GM15510 (cell line): ENCODE results near the gene CYLD.

Experiments
- POLR2A ChIP-seq: IDR thresholded peaks from 3 replicates; pipeline ENCODE4 v1.6.1; 2011; ENCODE audit warnings: borderline replicate concordance; ENCODE audit not compliant: insufficient read length; ENCODE audit errors: extremely low read depth

CYLD gene

DNA sequence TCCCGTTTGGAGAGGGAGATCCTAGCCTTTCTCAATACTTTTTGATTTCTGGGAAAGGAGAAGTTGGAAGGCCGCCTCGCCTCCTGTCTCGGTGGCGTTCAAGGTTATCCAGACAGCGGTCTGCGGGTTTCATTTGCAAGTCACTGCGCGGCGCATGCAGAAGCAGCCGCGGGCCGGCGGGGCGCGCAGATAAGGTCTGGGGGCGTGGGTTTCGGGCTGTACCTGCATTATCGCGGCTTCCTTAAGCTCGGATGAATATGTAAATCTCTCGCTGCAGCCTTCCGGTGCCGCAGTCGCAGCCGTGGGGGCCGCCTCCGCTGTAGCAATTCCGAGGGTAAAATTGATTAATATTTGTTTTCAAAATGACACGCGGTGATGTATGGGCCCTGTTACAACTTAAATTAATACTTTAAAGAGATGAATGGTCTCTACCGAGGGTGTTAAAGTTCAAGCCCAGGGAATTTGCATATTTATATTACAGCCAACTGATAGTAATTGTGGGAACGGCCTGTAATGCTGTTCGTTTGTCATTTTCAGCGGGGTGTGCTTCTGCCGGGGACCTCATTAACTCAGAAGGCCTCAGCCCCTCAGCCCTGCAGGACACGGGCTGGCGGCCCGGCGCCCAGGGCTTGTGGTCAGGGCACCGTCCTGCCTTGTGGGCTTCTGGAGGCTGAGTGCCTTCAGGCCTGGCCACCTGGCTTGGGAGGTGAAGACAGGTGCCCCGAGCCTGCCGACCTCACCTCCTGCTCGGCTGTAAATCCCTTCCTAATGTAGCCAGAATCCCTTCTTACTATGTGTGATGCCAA lies 99.4 kb downstream of the CYLD start:
- no peak for TF ChIP-seq POLR2A

DNA sequence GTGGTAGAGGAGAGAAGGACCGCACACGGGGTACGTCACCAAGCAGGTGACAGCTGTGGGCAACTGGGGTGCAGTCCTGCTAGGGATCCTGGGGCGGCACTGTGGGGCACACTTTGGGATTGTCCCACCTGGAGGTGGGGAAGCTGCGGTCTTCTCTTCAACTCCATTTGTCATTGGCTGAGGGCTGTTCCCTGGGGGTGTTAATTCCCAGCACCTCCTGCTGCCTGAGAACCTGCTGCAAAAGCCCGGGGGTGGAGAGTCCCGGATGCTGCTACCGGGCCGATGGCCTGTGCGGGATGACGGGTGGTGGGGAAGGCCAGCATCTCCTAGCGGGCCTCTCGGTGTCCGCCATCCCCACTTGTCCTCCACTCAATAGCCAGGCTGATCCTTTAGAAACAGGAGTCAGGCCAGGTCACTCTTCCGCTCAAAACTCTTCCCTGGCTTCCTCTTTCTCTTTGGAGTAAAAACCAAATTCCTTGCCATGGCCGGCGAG lies 100.2 kb downstream of the CYLD start:
- TF ChIP-seq POLR2A, result no peak

DNA sequence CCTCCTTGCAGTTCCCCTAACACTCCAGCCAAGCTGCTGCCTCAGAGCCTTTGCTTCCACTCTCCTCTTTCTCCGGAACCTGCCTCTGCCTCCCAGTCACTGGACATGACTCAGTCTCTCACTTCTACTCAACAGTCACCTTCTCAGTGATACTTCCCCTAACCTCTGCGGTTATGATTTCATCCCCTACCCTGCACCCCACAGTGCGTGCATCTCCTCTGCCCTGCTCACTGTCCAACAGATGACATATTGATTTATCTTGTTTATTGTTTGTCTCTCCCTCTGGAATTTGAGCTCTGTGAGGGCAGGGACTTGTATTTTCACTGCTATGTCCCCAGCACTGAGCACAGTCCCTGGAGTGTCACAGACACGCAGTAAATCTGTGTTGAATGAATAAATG lies 100.7 kb downstream of the CYLD start:
- no peak for TF ChIP-seq POLR2A

DNA sequence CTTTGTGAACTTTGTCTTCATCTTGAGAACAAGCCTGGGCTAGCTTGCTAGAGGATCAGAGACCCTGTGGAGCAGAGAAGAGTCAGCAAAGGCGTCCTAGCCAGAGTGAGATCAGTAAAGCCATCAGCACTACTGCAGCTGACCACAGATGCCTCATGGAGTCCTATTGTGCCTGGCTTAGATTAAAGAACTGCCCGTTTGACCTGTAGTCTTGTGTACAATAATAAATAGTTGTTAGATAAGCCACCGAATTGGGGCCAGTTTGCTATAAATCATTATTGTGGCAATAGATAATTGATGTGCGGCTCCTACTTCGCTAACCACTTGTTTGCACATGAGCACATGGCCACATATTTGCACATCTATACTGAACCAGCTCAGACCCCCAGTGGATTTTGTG lies 103.0 kb downstream of the CYLD start:
- no peak for TF ChIP-seq POLR2A

DNA sequence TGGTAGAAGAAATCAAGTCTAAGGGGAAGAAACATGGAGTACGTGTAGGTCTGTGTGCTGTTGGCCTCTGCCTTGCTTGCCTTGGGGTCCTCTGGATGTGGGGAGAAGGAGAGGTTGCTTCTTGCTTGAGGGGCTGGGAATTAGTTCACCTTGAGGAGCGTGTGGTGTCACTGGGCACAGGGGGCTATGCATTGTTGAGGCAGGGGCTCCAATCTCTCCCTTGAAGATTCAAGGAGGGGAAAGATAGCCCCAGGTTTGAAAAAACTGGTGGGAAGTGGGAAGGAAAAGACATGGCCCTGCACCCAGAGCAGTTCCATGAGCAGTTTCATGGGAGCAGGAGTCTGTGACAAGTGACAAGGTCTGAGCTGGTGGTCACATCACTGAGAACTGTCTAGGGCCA lies 103.4 kb downstream of the CYLD start:
- TF ChIP-seq POLR2A, result no peak

DNA sequence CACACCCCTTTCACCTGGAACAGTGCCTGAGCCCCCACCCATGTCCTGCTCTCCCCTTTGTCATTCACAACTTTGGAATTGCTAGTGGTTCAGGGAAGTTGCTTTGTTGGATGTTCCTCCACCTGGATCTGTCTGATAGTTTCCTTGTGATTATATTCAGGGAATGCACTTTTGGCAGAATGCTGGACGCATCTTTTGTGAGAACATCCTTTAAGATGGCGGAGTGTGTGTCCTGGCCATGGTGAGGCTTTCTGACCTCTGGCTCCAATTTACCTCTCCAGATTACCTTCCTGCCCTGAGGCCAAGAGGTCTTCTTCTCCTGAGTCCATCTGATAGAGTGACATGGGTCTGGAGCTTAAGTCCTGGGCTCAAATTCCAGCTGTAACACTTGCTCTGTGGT lies 104.6 kb downstream of the CYLD start:
- TF ChIP-seq POLR2A, result no peak

DNA sequence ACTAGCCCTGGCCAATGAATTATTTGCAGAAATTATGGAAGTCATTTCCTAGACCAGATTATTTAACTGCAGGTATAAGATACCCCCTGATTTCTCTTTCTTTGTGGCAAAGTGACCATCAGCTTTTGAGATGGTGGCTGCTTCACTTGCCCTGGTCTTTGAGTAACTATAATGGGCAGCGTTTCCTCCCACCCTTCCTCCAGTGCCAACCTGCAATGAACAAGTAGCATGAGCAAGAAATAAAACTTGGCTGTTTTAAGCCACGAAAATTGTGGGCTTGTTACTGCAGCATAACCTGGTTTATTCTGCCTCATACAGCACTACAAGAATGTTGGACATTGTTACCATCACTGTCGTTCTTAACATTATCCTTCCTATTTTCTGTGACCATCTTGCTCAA lies 105.3 kb downstream of the CYLD start:
- TF ChIP-seq POLR2A, result no peak

DNA sequence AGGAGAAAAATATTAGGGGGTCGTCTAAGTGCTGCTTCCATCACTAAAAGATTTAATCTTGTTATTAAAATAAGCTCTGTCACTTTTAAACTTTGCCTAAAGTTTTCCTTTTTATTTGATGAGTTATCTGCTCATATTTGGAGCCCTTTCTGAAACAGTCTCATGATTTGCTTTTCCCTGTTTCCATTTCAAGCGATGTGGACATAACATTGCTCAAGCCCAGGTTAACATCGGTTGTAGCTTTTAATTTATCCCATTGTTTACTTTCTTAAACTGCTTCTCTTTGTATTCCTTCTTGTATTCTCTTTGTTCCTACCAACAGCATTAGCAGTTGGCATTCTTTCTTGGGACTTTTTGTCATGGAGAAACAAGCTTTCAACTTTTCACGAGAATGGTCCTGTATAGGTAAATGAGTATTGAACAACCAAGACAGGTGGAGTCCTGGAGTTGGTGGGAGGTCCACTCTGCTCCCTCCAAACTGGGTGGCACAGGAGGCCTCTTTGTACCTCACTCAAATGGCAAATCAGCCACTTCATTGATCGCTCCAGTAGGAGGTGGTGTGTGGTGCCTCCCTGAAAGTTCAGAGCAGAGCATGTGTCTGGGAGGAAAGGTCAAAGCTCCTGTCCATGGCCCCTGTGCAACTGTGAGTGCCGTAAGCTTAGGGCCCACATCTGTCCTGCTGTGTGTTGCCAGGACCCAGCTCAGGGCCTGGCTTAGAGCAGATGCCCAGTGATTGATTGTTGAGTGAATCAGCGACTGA lies 107.0 kb downstream of the CYLD start:
- TF ChIP-seq POLR2A, result no peak
